Measurements from ENCODE around the gene PRUNE2.

The PRUNE2 gene

DNA sequence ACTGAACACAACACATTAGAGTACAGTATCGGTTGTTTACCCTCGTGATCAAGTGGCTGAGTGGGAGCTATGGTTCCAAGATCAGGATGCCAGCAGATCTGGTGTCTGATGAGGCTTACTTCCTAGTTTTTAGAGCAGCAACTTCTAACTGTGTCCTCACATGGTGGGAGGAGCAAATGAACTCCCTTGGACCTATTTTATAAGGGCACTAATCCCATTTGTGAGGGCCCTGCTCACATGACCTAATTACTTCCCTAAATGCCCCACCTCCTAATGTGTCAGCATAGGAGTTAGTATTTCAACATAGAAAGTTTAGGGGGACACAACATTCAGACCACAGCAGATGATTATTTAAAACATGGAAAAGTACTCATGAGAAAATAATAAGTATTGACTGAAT lies 335.1 kb downstream of the PRUNE2 start:
- Histone ChIP-seq H3K9me3 (ENCODE audit: insufficient read depth, low read depth, low read length) (no peaks in the 10 kb centered on the region), H3K4me3 (ENCODE audit: low read length) (no peak overlapping the region), H3K27me3 (ENCODE audit: insufficient read depth, low read length) (no peaks in the 10 kb centered on the region), H3K27ac (ENCODE audit: low read depth, low read length) (no peak overlapping the region), H3K9ac (ENCODE audit: low read depth, low read length) (no peak overlapping the region), H3K36me3 (ENCODE audit: insufficient read depth, low read length) (no peaks in the 10 kb centered on the region), H3K4me1 (ENCODE audit: insufficient read depth, low read length) (peaks cover 6% of the 10 kb centered on the region; the same call in 1 of the 2 replicates)
- 99% methylated on average over 2 of the region's 2 CpGs for whole genome bisulfite sequencing

DNA sequence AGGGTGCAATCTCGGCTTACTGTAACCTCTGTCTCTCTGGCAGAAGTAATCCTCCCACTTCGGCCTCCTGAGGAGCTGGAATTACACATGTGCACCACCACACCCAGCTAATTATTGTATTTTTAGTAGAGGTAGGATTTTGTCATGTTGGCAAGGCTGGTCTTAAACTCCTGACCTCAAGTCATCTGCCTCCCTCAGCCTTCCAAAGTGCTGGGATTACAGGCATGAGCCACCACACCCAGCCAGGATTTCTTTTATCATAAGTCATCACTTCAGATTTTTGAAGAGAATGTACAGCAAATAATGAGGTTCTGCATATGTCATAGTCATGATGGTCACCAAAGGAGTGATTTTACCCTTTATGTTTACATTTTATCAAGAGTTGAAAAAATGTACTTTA lies 338.8 kb downstream of the PRUNE2 start:
- Histone ChIP-seq H3K4me3 (ENCODE audit: low read length) (no peak overlapping the region), H3K9me3 (ENCODE audit: insufficient read depth, low read depth, low read length) (no peaks in the 10 kb centered on the region), H3K27ac (ENCODE audit: low read depth, low read length) (no peak overlapping the region), H3K4me1 (ENCODE audit: insufficient read depth, low read length) (peaks cover 3% of the 10 kb centered on the region; the same call in 1 of the 2 replicates), H3K9ac (ENCODE audit: low read depth, low read length) (no peak overlapping the region), H3K27me3 (ENCODE audit: insufficient read depth, low read length) (no peaks in the 10 kb centered on the region), H3K36me3 (ENCODE audit: insufficient read depth, low read length) (no peaks in the 10 kb centered on the region)
- whole genome bisulfite sequencing, result 93% methylated on average over 2 of the region's 2 CpGs

- Histone ChIP-seq H3K9ac (ENCODE audit: low read depth, low read length) (no peak overlapping the region), H3K9me3 (ENCODE audit: insufficient read depth, low read depth, low read length) (no peaks in the 10 kb centered on the region), H3K27ac (ENCODE audit: low read depth, low read length) (no peak overlapping the region), H3K4me1 (ENCODE audit: insufficient read depth, low read length) (peaks cover 6% of the 10 kb centered on the region; the same call in 1 of the 2 replicates), H3K4me3 (ENCODE audit: low read length) (no peak overlapping the region), H3K36me3 (ENCODE audit: insufficient read depth, low read length) (no peaks in the 10 kb centered on the region), H3K27me3 (ENCODE audit: insufficient read depth, low read length) (no peaks in the 10 kb centered on the region)
Measured at GRCh38 chr9:76564297-76564696, 341.6 kb downstream of the PRUNE2 start.

DNA sequence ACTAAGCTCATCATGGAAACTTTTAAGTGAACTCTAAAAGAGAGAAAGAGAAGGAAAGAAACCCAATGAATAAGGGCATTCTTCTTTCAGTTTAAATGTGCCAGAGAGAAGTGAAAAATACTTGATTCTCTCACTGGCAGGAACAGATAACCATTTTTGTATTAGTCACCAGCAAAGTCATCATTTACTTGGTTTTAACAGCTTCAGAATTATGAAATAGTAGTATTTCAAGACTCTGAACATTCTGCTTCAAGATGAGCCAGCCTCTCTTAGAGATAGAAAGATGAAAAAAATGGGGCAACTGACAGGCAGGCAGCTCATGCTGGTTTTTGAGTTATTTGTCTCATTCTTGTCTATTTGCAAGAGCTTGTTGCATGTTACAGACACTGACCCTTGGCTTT lies 343.4 kb downstream of the PRUNE2 start:
- Histone ChIP-seq H3K27me3 (ENCODE audit: insufficient read depth, low read length) (no peaks in the 10 kb centered on the region), H3K27ac (ENCODE audit: low read depth, low read length) (no peak overlapping the region), H3K4me1 (ENCODE audit: insufficient read depth, low read length) (peaks cover 6% of the 10 kb centered on the region; the same call in 1 of the 2 replicates), H3K4me3 (ENCODE audit: low read length) (no peak overlapping the region), H3K9ac (ENCODE audit: low read depth, low read length) (no peak overlapping the region), H3K36me3 (ENCODE audit: insufficient read depth, low read length) (no peaks in the 10 kb centered on the region), H3K9me3 (ENCODE audit: insufficient read depth, low read depth, low read length) (no peaks in the 10 kb centered on the region)

GRCh38 chr9:76561900-76562299 lies 344.0 kb downstream of the PRUNE2 start:
- H3K9ac ChIP-seq (ENCODE audit: low read depth, low read length), result no peak overlapping the region
- no peaks in the 10 kb centered on the region for H3K9me3 ChIP-seq (ENCODE audit: insufficient read depth, low read depth, low read length)
- no peaks in the 10 kb centered on the region for H3K27me3 ChIP-seq (ENCODE audit: insufficient read depth, low read length)
- H3K36me3 ChIP-seq (ENCODE audit: insufficient read depth, low read length), result no peaks in the 10 kb centered on the region
- H3K4me3 ChIP-seq (ENCODE audit: low read length), result no peak overlapping the region
- H3K4me1 ChIP-seq (ENCODE audit: insufficient read depth, low read length), result peaks cover 6% of the 10 kb centered on the region; the same call in 1 of the 2 replicates
- 88% methylated on average over 1 of the region's 1 CpG for WGBS
- H3K27ac ChIP-seq (ENCODE audit: low read depth, low read length), result no peak overlapping the region
